Prostate gland (tissue), 2 donors: Measurements from ENCODE around the gene PTPRG.

Experiments used
- POLR2A ChIP-seq: fragments of 450-650 bp; IDR thresholded peaks from one replicate; pipeline ENCODE4 v1.6.1; 2016; ENCODE audit warnings: antibody characterized with exemption, mild to moderate bottlenecking
- TF ChIP-seq, protein P1 (sequence below), 4 experiments: fragments of 200-600 bp in 2 of 4; fragments of 450-650 bp in 2 of 4; sonication (generic) in 2 of 4; IDR thresholded peaks; 1 replicate in 3 of 4; 2 replicates in 1 of 4; pipeline ENCODE4 v1.5.1; 2016 to 2019; ENCODE audit warnings: antibody characterized with exemption in 4 of 4, mild to moderate bottlenecking in 2 of 4, moderate library complexity in 2 of 4

DNA sequence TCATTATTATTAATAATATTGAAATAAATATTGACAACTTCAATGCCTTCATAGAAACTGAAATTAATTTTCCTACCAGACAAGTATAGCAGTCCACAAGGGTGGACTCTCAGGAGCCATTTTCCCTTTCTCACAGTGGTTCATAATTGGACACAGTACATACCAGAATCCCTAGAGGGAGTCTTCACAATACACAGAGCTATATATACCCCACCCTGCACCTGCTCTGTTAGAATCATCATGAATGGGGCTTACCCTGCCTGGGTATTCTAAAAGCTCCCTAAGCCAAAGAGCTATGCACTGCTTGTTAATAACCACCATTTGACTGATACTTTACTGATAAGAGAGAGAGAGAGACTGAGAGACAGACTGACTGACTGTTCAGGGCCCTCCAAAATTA lies 677.1 kb downstream of the PTPRG start:
- TF ChIP-seq, protein P1, sequence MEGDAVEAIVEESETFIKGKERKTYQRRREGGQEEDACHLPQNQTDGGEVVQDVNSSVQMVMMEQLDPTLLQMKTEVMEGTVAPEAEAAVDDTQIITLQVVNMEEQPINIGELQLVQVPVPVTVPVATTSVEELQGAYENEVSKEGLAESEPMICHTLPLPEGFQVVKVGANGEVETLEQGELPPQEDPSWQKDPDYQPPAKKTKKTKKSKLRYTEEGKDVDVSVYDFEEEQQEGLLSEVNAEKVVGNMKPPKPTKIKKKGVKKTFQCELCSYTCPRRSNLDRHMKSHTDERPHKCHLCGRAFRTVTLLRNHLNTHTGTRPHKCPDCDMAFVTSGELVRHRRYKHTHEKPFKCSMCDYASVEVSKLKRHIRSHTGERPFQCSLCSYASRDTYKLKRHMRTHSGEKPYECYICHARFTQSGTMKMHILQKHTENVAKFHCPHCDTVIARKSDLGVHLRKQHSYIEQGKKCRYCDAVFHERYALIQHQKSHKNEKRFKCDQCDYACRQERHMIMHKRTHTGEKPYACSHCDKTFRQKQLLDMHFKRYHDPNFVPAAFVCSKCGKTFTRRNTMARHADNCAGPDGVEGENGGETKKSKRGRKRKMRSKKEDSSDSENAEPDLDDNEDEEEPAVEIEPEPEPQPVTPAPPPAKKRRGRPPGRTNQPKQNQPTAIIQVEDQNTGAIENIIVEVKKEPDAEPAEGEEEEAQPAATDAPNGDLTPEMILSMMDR (IDR thresholded peaks at IDR 0.05), result no peak
- TF ChIP-seq POLR2A, result no peak
